Ramos (cell line): ENCODE results near the gene ZFP62.

Experiments used
- in situ Hi-C: fragments of 300-500 bp; cut with MboI; formaldehyde crosslinking; loops from one replicate; pipeline ENCODE4 v1.14.3; 2022; ENCODE audit warnings: low sequenced_read_pairs; ENCODE audit not compliant: unreplicated experiment

The ZFP62 gene

GRCh38 chr5:180815293-180815917 is 45.7 kb downstream of the ZFP62 start:
- in situ Hi-C loops: no loop called here

GRCh38 chr5:180813420-180813819 is 47.7 kb downstream of the ZFP62 start:
- in situ Hi-C loops: no loop called here

GRCh38 chr5:180811623-180812124 is 49.4 kb downstream of the ZFP62 start:
- in situ Hi-C loops: no loop called here

- in situ Hi-C loops: no loop called here
Observed at GRCh38 chr5:180810959-180811622, 50.0 kb downstream of the ZFP62 start.

GRCh38 chr5:180810210-180810958 is 50.7 kb downstream of the ZFP62 start:
- in situ Hi-C loops: no loop called here

GRCh38 chr5:180809403-180810209 is 51.5 kb downstream of the ZFP62 start:
- in situ Hi-C loops: loop anchor here (10.0 kb wide), 1 partner anchor 375 kb away; no protein-coding TSS in a partner anchor

GRCh38 chr5:180808461-180809000 is 52.5 kb downstream of the ZFP62 start:
- in situ Hi-C loops: loop anchor here (10.0 kb wide), 1 partner anchor 376 kb away; no protein-coding TSS in a partner anchor

GRCh38 chr5:180807654-180808414 is 53.2 kb downstream of the ZFP62 start:
- in situ Hi-C loops: loop anchor here (10.0 kb wide), 1 partner anchor 377 kb away; no protein-coding TSS in a partner anchor

- in situ Hi-C loops: loop anchor here (10.0 kb wide), 1 partner anchor 378 kb away; no protein-coding TSS in a partner anchor
Observed at GRCh38 chr5:180807046-180807445, 54.0 kb downstream of the ZFP62 start.

- in situ Hi-C loops: loop anchor here (10.0 kb wide), 1 partner anchor 378 kb away; no protein-coding TSS in a partner anchor
Observed at GRCh38 chr5:180806351-180807011, 54.6 kb downstream of the ZFP62 start.

GRCh38 chr5:180804129-180804618 is 56.9 kb downstream of the ZFP62 start:
- in situ Hi-C loops: loop anchor here (10.0 kb wide), 1 partner anchor 381 kb away; no protein-coding TSS in a partner anchor

GRCh38 chr5:180803181-180804128 is 57.6 kb downstream of the ZFP62 start:
- in situ Hi-C loops: loop anchor here (10.0 kb wide), 1 partner anchor 381 kb away; no protein-coding TSS in a partner anchor

GRCh38 chr5:180802325-180803180 is 58.5 kb downstream of the ZFP62 start, which contains the start of gene MGAT1:
Gene MGAT1, minus strand, starts transcription at chr5:180802806. Its CDS starts 9,835 bp downstream, at chr5:180792971.
- in situ Hi-C loops: loop anchor here (10.0 kb wide), 1 partner anchor 382 kb away; no protein-coding TSS in a partner anchor

- in situ Hi-C loops: loop anchor here (10.0 kb wide), 1 partner anchor 383 kb away; no protein-coding TSS in a partner anchor
Observed at GRCh38 chr5:180801596-180802324, 59.3 kb downstream of the ZFP62 start.
